Measurements from ENCODE around the gene BCL7A.

BCL7A gene

GRCh38 chr12:122096014-122096413 is 74.3 kb downstream of the BCL7A start:
- TF ChIP-seq CTCF (IDR thresholded peaks at IDR 0.05; ENCODE audit: control extremely low read depth, extremely low read depth, low read depth, missing control alignments) = no peak
- DNase-seq (ENCODE audit: extremely low spot score) = no peak
- ChIA-PET POLR2A (no interaction called here), CTCF (interaction anchor here (1.0 to 4.3 kb wide), 4 partner anchors 16 to 301 kb away, joined by 3 to 20 read pairs (median 6); no protein-coding TSS in a partner anchor)

- no peak for DNase-seq (ENCODE audit: extremely low spot score)
- ChIA-PET CTCF (interaction anchor here (1.0 to 4.3 kb wide), 4 partner anchors 10 to 302 kb away, joined by 3 to 20 read pairs (median 10); no protein-coding TSS in a partner anchor), POLR2A (interaction anchor here (0.6 kb wide), 1 partner anchor 62 kb away, joined by 3 read pairs; no protein-coding TSS in a partner anchor)
- no peak for TF ChIP-seq CTCF (IDR thresholded peaks at IDR 0.05; ENCODE audit: control extremely low read depth, extremely low read depth, low read depth, missing control alignments)
Measured at GRCh38 chr12:122096591-122097149, 75.0 kb downstream of the BCL7A start.

- ChIA-PET CTCF (interaction anchor here (1.5 to 4.3 kb wide), 5 partner anchors 9 to 94 kb away, joined by 3 to 20 read pairs (median 10); no protein-coding TSS in a partner anchor), POLR2A (no interaction called here)
- TF ChIP-seq CTCF (IDR thresholded peaks at IDR 0.05; ENCODE audit: control extremely low read depth, extremely low read depth, low read depth, missing control alignments) = no peak
- DNase-seq (ENCODE audit: extremely low spot score) = no peak
Measured at GRCh38 chr12:122097584-122097926, 75.9 kb downstream of the BCL7A start.

GRCh38 chr12:122097927-122098756 is 76.5 kb downstream of the BCL7A start:
- ChIA-PET CTCF (interaction anchor here (1.5 to 4.3 kb wide), 5 partner anchors 9 to 93 kb away, joined by 3 to 20 read pairs (median 10); no protein-coding TSS in a partner anchor), POLR2A (no interaction called here)
- DNase-seq (ENCODE audit: extremely low spot score) = no peak
- no peak for TF ChIP-seq CTCF (IDR thresholded peaks at IDR 0.05; ENCODE audit: control extremely low read depth, extremely low read depth, low read depth, missing control alignments)

GRCh38 chr12:122099280-122099749 is 77.6 kb downstream of the BCL7A start:
- ChIA-PET CTCF (interaction anchor here (0.9 to 2.5 kb wide), 3 partner anchors 8 to 92 kb away, joined by 3 to 11 read pairs (median 6); no protein-coding TSS in a partner anchor), POLR2A (no interaction called here)
- no peak for DNase-seq (ENCODE audit: extremely low spot score)
- no peak for TF ChIP-seq CTCF (IDR thresholded peaks at IDR 0.05; ENCODE audit: control extremely low read depth, extremely low read depth, low read depth, missing control alignments)

GRCh38 chr12:122099856-122100255 is 78.2 kb downstream of the BCL7A start:
- CTCF ChIA-PET = interaction anchor here (0.9 to 1.6 kb wide), 2 partner anchors 23 to 24 kb away, joined by 3 to 4 read pairs; no protein-coding TSS in a partner anchor

More at GRCh38 chr12:122099856-122100255, 78.2 kb downstream of the BCL7A start:
- no peak for DNase-seq (ENCODE audit: extremely low spot score)
- no peak for TF ChIP-seq CTCF (IDR thresholded peaks at IDR 0.05; ENCODE audit: control extremely low read depth, extremely low read depth, low read depth, missing control alignments)
- POLR2A ChIA-PET = no interaction called here
